PC-9 (cell line): Measurements from ENCODE around the gene HSD17B2.

ENCODE experiments used
- EZH2 ChIP-seq: fragments of 200-600 bp; sonication (generic); IDR thresholded peaks from 2 replicates; pipeline ENCODE4 v1.8.0; 2017; ENCODE audit warnings: antibody characterized with exemption, low read depth
- TF ChIP-seq, protein P1 (sequence below): fragments of 200-600 bp; sonication (generic); conservative IDR thresholded peaks from 2 replicates; pipeline ENCODE4 v1.6.1; 2017; ENCODE audit warnings: mixed run types, antibody characterized with exemption, mild to moderate bottlenecking, moderate library complexity

DNA sequence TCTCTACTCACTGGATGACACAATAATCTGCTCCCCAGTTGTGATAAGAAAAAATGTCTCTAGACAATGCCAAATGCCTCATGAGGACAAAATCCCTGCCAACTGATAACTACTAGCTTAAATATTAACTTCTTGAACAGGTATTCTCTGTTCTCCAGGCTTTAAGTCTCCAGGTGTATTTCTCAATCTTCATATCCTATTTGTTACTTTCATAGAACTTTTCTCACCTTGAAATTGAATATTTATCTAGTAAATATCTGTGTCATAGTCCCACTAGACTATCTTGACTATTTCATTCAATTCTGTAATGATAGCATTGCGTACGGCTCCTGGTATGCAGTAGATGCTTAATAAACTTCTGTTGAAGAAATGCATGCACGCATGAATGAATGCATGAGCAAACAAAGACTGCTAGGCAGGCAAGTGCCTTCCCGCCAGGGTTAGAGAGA, 15.9 kb downstream of the HSD17B2 start:
- TF ChIP-seq, protein P1, sequence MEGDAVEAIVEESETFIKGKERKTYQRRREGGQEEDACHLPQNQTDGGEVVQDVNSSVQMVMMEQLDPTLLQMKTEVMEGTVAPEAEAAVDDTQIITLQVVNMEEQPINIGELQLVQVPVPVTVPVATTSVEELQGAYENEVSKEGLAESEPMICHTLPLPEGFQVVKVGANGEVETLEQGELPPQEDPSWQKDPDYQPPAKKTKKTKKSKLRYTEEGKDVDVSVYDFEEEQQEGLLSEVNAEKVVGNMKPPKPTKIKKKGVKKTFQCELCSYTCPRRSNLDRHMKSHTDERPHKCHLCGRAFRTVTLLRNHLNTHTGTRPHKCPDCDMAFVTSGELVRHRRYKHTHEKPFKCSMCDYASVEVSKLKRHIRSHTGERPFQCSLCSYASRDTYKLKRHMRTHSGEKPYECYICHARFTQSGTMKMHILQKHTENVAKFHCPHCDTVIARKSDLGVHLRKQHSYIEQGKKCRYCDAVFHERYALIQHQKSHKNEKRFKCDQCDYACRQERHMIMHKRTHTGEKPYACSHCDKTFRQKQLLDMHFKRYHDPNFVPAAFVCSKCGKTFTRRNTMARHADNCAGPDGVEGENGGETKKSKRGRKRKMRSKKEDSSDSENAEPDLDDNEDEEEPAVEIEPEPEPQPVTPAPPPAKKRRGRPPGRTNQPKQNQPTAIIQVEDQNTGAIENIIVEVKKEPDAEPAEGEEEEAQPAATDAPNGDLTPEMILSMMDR = no peak
- TF ChIP-seq EZH2 = no peak
